ENCODE measurements around the gene MAPK10. TPM values are rescaled to one million over a fixed set of nuclear protein-coding genes. Genes with fewer than 3 reads are reported as not detected.

Gene MAPK10
- total RNA-seq, 4 donors from 2014 or later, result 4.1 to 50.0 (median 9.4) TPM

GRCh38 chr4:86264241-86264640 lies 95.6 kb downstream of the MAPK10 start:
- TF ChIP-seq POLR2AphosphoS5 (IDR thresholded peaks at IDR 0.05), result no peak
- TF ChIP-seq, protein P1, sequence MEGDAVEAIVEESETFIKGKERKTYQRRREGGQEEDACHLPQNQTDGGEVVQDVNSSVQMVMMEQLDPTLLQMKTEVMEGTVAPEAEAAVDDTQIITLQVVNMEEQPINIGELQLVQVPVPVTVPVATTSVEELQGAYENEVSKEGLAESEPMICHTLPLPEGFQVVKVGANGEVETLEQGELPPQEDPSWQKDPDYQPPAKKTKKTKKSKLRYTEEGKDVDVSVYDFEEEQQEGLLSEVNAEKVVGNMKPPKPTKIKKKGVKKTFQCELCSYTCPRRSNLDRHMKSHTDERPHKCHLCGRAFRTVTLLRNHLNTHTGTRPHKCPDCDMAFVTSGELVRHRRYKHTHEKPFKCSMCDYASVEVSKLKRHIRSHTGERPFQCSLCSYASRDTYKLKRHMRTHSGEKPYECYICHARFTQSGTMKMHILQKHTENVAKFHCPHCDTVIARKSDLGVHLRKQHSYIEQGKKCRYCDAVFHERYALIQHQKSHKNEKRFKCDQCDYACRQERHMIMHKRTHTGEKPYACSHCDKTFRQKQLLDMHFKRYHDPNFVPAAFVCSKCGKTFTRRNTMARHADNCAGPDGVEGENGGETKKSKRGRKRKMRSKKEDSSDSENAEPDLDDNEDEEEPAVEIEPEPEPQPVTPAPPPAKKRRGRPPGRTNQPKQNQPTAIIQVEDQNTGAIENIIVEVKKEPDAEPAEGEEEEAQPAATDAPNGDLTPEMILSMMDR (IDR thresholded peaks at IDR 0.05), result no peak
- no peak for TF ChIP-seq POLR2A (IDR thresholded peaks at IDR 0.05)
- no peak for TF ChIP-seq EP300 (IDR thresholded peaks at IDR 0.05; ENCODE audit: low read depth)
- no peak overlapping the region for H3K27ac ChIP-seq
- no peak overlapping the region for H3K4me3 ChIP-seq
- in situ Hi-C loops (cut with MboI; ENCODE audit: low pct_ligation_motif_present in 1 of 4, low pct_unique_long_range_greater_than_20kb in 1 of 4, low sequenced_read_pairs in 3 of 4) (no loop called here), intact Hi-C loops (cut with DNase I; ENCODE audit: low total_unique reads) (no loop called here)
- no peaks in the 10 kb centered on the region for H3K27me3 ChIP-seq
- no peaks in the 10 kb centered on the region for H3K4me1 ChIP-seq
- no peaks in the 10 kb centered on the region for H3K36me3 ChIP-seq
- DNase-seq, result no peak
- H3K9me3 ChIP-seq, result no peaks in the 10 kb centered on the region

- Histone ChIP-seq H3K27me3 (no peaks in the 10 kb centered on the region), H3K9me3 (no peaks in the 10 kb centered on the region), H3K4me1 (no peaks in the 10 kb centered on the region), H3K36me3 (no peaks in the 10 kb centered on the region), H3K4me3 (no peak overlapping the region), H3K27ac (no peak overlapping the region)
- no peak for DNase-seq
- TF ChIP-seq, protein P1 (IDR thresholded peaks at IDR 0.05), result no peak
- TF ChIP-seq POLR2AphosphoS5 (IDR thresholded peaks at IDR 0.05), result no peak
- 74 to 75% methylated on average over 1 of the region's 1 CpG for WGBS, 2 donors (ENCODE audit: low coverage in 1 of 2)
- in situ Hi-C loops (cut with MboI; ENCODE audit: low pct_ligation_motif_present in 1 of 4, low pct_unique_long_range_greater_than_20kb in 1 of 4, low sequenced_read_pairs in 3 of 4) (no loop called here), intact Hi-C loops (cut with DNase I; ENCODE audit: low total_unique reads) (no loop called here)
Observed at GRCh38 chr4:86261636-86262035, 98.2 kb downstream of the MAPK10 start.

DNA sequence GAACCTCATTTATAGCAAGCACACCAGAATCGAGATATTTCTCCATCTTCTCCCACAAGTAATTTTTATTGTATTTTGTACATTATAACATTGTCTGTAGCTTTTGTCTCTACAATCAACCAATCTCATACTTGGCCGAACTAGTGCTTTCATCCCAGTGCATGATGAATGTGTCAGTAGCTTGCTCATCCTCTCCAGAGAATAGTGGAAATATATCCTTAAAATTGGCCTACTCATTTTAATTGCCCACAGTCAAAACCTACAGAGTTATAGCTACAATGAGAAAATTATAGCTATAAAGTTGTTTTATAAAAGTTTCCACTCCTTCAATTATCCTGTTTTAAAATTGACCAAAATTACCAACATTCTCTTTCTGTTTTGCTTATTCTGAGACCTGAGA lies 103.8 kb downstream of the MAPK10 start:
- Histone ChIP-seq H3K36me3 (no peaks in the 10 kb centered on the region), H3K27ac (no peak overlapping the region), H3K9me3 (no peaks in the 10 kb centered on the region), H3K4me1 (no peaks in the 10 kb centered on the region), H3K27me3 (no peaks in the 10 kb centered on the region), H3K4me3 (no peak overlapping the region)
- in situ Hi-C loops (cut with MboI; ENCODE audit: low pct_ligation_motif_present in 1 of 4, low pct_unique_long_range_greater_than_20kb in 1 of 4, low sequenced_read_pairs in 3 of 4), result no loop called here
- WGBS, 2 donors (ENCODE audit: low coverage in 1 of 2), result 57 to 70% methylated on average over 2 of the region's 2 CpGs
- no peak for DNase-seq
- TF ChIP-seq, protein P1 (IDR thresholded peaks at IDR 0.05), result no peak
- TF ChIP-seq EP300 (IDR thresholded peaks at IDR 0.05; ENCODE audit: low read depth) (no peak), POLR2AphosphoS5 (IDR thresholded peaks at IDR 0.05) (no peak), POLR2A (IDR thresholded peaks at IDR 0.05) (no peak)
- intact Hi-C loops (cut with DNase I; ENCODE audit: low total_unique reads), result no loop called here

DNA sequence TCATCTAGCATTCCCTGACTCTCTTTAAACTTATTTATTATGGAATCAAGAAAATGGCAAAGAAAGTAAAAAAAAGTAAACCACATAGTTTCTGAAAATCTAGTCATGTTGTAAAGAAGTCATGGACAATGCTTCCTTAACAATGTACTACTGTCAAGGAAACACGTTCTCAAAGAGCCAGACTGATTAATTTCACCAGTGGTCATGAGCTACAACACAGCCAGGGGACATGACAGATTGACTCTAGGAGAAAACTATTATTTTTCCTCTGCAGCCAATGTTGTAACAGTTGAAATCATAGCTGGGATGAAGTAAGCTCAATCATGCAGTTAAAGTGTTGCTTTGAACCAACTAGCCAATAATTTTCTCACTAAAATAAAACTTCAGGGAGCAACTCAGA lies 109.2 kb downstream of the MAPK10 start:
- intact Hi-C loops (cut with DNase I; ENCODE audit: low total_unique reads) (no loop called here), in situ Hi-C loops (cut with MboI; ENCODE audit: low pct_ligation_motif_present in 1 of 4, low pct_unique_long_range_greater_than_20kb in 1 of 4, low sequenced_read_pairs in 3 of 4) (no loop called here)
- 40 to 47% methylated on average over 1 of the region's 1 CpG for WGBS, 2 donors (ENCODE audit: low coverage in 1 of 2)
- no peak for DNase-seq
- no peaks in the 10 kb centered on the region for H3K36me3 ChIP-seq
- no peaks in the 10 kb centered on the region for H3K9me3 ChIP-seq
- TF ChIP-seq EP300 (IDR thresholded peaks at IDR 0.05; ENCODE audit: low read depth) (no peak), POLR2AphosphoS5 (IDR thresholded peaks at IDR 0.05) (no peak), POLR2A (IDR thresholded peaks at IDR 0.05) (no peak)
- TF ChIP-seq, protein P1 (IDR thresholded peaks at IDR 0.05), result no peak
- H3K27me3 ChIP-seq, result no peaks in the 10 kb centered on the region
- H3K4me1 ChIP-seq, result no peaks in the 10 kb centered on the region
- H3K4me3 ChIP-seq, result no peak overlapping the region
- H3K27ac ChIP-seq, result no peak overlapping the region
